Transverse colon (tissue), 4 donors: ENCODE data around the gene KRT40. TPM values are rescaled to one million over a fixed set of nuclear protein-coding genes. Genes with fewer than 3 reads are reported as not detected.

Source experiments
- DNase-seq: peaks from one replicate; pipeline ENCODE4 v3.0.0-alpha.2; 2019
- H3K27ac ChIP-seq, 4 donors: fragments of 200-600 bp; sonication (generic); 2 replicates each; pipeline ENCODE4 v1.5.1; 2016 to 2018; ENCODE audit warnings: inconsistent platforms in 4 of 4
- H3K27me3 ChIP-seq: fragments of 200-600 bp; sonication (generic); 2 replicates; pipeline ENCODE4 v1.5.1; 2017; ENCODE audit warnings: inconsistent platforms
- H3K36me3 ChIP-seq, 4 donors: fragments of 200-600 bp; sonication (generic); 2 replicates each; pipeline ENCODE4 v1.5.1; 2017 to 2019; ENCODE audit warnings: inconsistent platforms in 4 of 4
- H3K4me1 ChIP-seq, 4 donors: fragments of 200-600 bp; sonication (generic); 2 replicates each; pipeline ENCODE4 v1.5.1; 2017 to 2020; ENCODE audit warnings: inconsistent platforms in 4 of 4
- H3K4me3 ChIP-seq, 4 donors: fragments of 200-600 bp; sonication (generic); 1 replicate in 1 of 4; 2 replicates in 3 of 4; pipeline versions ENCODE4 v1.5.1 to v1.6.1; 2017 to 2019; ENCODE audit warnings: inconsistent platforms in 4 of 4
- H3K9me3 ChIP-seq, 2 donors: fragments of 200-600 bp; sonication (generic); 2 replicates each; pipeline ENCODE4 v1.5.1; 2017 to 2019; ENCODE audit warnings: inconsistent platforms in 2 of 2
- CTCF ChIP-seq, 5 experiments: fragments of 200-600 bp in 3 of 5; fragments of 450-650 bp in 2 of 5; sonication (generic) in 3 of 5; IDR thresholded peaks; 1 replicate in 2 of 5; 2 replicates in 3 of 5; pipeline ENCODE4 v1.5.1; 2016 to 2017; ENCODE audit warnings: antibody characterized with exemption in 5 of 5, inconsistent platforms in 3 of 5, mild to moderate bottlenecking in 2 of 5, moderate library complexity in 1 of 5
- EP300 ChIP-seq: sonication (generic); formaldehyde crosslinking; IDR thresholded peaks from one replicate; pipeline ENCODE4 v1.6.1; 2017; ENCODE audit warnings: antibody characterized with exemption, low read depth
- POLR2A ChIP-seq: fragments of 450-650 bp; IDR thresholded peaks from one replicate; pipeline ENCODE4 v1.6.1; 2016; ENCODE audit warnings: antibody characterized with exemption, mild to moderate bottlenecking, moderate library complexity
- POLR2AphosphoS5 ChIP-seq, 3 donors: sonication (generic); formaldehyde crosslinking; IDR thresholded peaks; one replicate each; pipeline ENCODE4 v1.6.1; 2016; ENCODE audit warnings: antibody characterized with exemption in 3 of 3
- WGBS, 2 donors: methylation state at CpG; one replicate each; pipeline ENCODE4 v1.1.5; 2018; ENCODE audit warnings: low coverage in 1 of 2; 5-methylcytosine and 5-hydroxymethylcytosine counted together
- in situ Hi-C, 4 donors: fragments of 200-750 bp; cut with MboI; loops; one replicate each; pipeline versions ENCODE4 v1.15.0 to v1.15.1; 2017; ENCODE audit warnings: low sequenced_read_pairs in 3 of 4, low pct_ligation_motif_present in 1 of 4, low pct_unique_long_range_greater_than_20kb in 1 of 4
- intact Hi-C: fragments of 100-400 bp; cut with DNase I; formaldehyde crosslinking; loops from one replicate; pipeline ENCODE4 v1.15.1; 2023; ENCODE audit warnings: low total_unique reads
- total RNA-seq, 4 donors: library from RNA; depleted of rRNA; stranded (reverse); fragments of >200 nt; gene quantifications; one replicate each; pipeline ENCODE4 v1.1.0, GENCODE V29; 2016

Gene KRT40
- total RNA-seq, 4 donors from 2014 or later: 0.48 TPM; not detected in 3

GRCh38 chr17:40980117-40980516, 4.0 kb downstream of the KRT40 start:
- intact Hi-C loops: no loop called here
- Histone ChIP-seq H3K27ac (no peak overlapping the region), H3K27me3 (peaks cover 8% of the 10 kb centered on the region), H3K4me1 (no peaks in the 10 kb centered on the region), H3K36me3 (no peaks in the 10 kb centered on the region), H3K9me3 (no peaks in the 10 kb centered on the region), H3K4me3 (no peak overlapping the region)
- in situ Hi-C loops: no loop called here
- 94 to 100% methylated on average over 1 to 3 of the region's 3 CpGs for WGBS, 2 donors
- DNase-seq: no peak
- TF ChIP-seq POLR2A (no peak), CTCF (IDR thresholded peaks at IDR 0.05) (no peak), EP300 (no peak), POLR2AphosphoS5 (IDR thresholded peaks at IDR 0.05) (no peak)

- 81 to 83% methylated on average over 1 to 13 of the region's 13 CpGs for WGBS, 2 donors
Measured at GRCh38 chr17:40978575-40979151, 5.5 kb downstream of the KRT40 start.

GRCh38 chr17:40975516-40975915, 8.6 kb downstream of the KRT40 start:
- TF ChIP-seq CTCF (IDR thresholded peaks at IDR 0.05): no peak
- no peak for TF ChIP-seq POLR2A
- no peak for TF ChIP-seq EP300
- TF ChIP-seq POLR2AphosphoS5 (IDR thresholded peaks at IDR 0.05): no peak
- H3K9me3 ChIP-seq: no peaks in the 10 kb centered on the region
- in situ Hi-C loops: no loop called here
- no peak overlapping the region for H3K4me3 ChIP-seq
- no peaks in the 10 kb centered on the region for H3K4me1 ChIP-seq
- peaks cover 8% of the 10 kb centered on the region for H3K27me3 ChIP-seq
- intact Hi-C loops: no loop called here
- no peaks in the 10 kb centered on the region for H3K36me3 ChIP-seq
- DNase-seq: no peak
- H3K27ac ChIP-seq: no peak overlapping the region

More at GRCh38 chr17:40978575-40979151, 5.5 kb downstream of the KRT40 start:
- Histone ChIP-seq H3K9me3 (no peaks in the 10 kb centered on the region), H3K27ac (no peak overlapping the region), H3K36me3 (no peaks in the 10 kb centered on the region), H3K4me1 (no peaks in the 10 kb centered on the region), H3K27me3 (peaks cover 8% of the 10 kb centered on the region), H3K4me3 (no peak overlapping the region)
- no peak for TF ChIP-seq POLR2A
- no peak for TF ChIP-seq POLR2AphosphoS5 (IDR thresholded peaks at IDR 0.05)
- no peak for TF ChIP-seq EP300
- TF ChIP-seq CTCF (IDR thresholded peaks at IDR 0.05): no peak
- in situ Hi-C loops (no loop called here), intact Hi-C loops (no loop called here)
- no peak for DNase-seq

GRCh38 chr17:40974366-40974765, 9.8 kb downstream of the KRT40 start:
- no peaks in the 10 kb centered on the region for H3K4me1 ChIP-seq
- TF ChIP-seq EP300: no peak
- TF ChIP-seq POLR2A: no peak
- H3K4me3 ChIP-seq: no peak overlapping the region
- 90 to 94% methylated on average over 3 of the region's 3 CpGs for WGBS, 2 donors
- in situ Hi-C loops (no loop called here), intact Hi-C loops (no loop called here)
- H3K27me3 ChIP-seq: peaks cover 8% of the 10 kb centered on the region
- no peak for DNase-seq
- H3K36me3 ChIP-seq: no peaks in the 10 kb centered on the region
- no peaks in the 10 kb centered on the region for H3K9me3 ChIP-seq
- no peak overlapping the region for H3K27ac ChIP-seq

GRCh38 chr17:40967582-40967981, 16.5 kb downstream of the KRT40 start:
- H3K4me1 ChIP-seq: no peaks in the 10 kb centered on the region
- H3K27ac ChIP-seq: no peak overlapping the region
- H3K9me3 ChIP-seq: no peaks in the 10 kb centered on the region
- no peak for DNase-seq
- WGBS, 2 donors: 67 to 82% methylated on average over 1 of the region's 1 CpG
- no peak overlapping the region for H3K4me3 ChIP-seq
- intact Hi-C loops: no loop called here
- H3K36me3 ChIP-seq: no peaks in the 10 kb centered on the region
- in situ Hi-C loops: no loop called here
- H3K27me3 ChIP-seq: no peaks in the 10 kb centered on the region
- TF ChIP-seq EP300 (no peak), POLR2A (no peak), POLR2AphosphoS5 (IDR thresholded peaks at IDR 0.05) (no peak), CTCF (IDR thresholded peaks at IDR 0.05) (no peak)
